ENCODE measurements around the gene PHACTR4.

Gene PHACTR4

GRCh38 chr1:28394136-28394535 lies 24.6 kb downstream of the PHACTR4 start:
- TF ChIP-seq CTCF (IDR thresholded peaks at IDR 0.05; ENCODE audit: low read depth, low read length, poor library complexity, severe bottlenecking) = no peak
- no peak for TF ChIP-seq EZH2phosphoT487 (IDR thresholded peaks at IDR 0.05; ENCODE audit: borderline replicate concordance, low read length)
- no peaks in the 10 kb centered on the region for H3K9me2 ChIP-seq (replicated peaks; ENCODE audit: control insufficient read depth, low read length)
- H3K4me3 ChIP-seq (ENCODE audit: low read length) = no peak overlapping the region
- no peaks in the 10 kb centered on the region for H3K36me3 ChIP-seq (ENCODE audit: control insufficient read depth, low read length)
- H3F3A ChIP-seq (ENCODE audit: control insufficient read depth, insufficient read depth) = no peaks in the 10 kb centered on the region
- H3K79me2 ChIP-seq (ENCODE audit: control insufficient read depth, low read length) = peaks cover 14% of the 10 kb centered on the region
- no peak overlapping the region for H3K4me2 ChIP-seq (ENCODE audit: low read length)
- H3K27me3 ChIP-seq (ENCODE audit: control insufficient read depth, low read length) = no peaks in the 10 kb centered on the region
- no peak overlapping the region for H3K27ac ChIP-seq (ENCODE audit: low read depth, low read length)
- H3K4me1 ChIP-seq (ENCODE audit: control insufficient read depth, low read length) = peaks cover under 1% of the 10 kb centered on the region; the same call in 1 of the 2 replicates
- no peaks in the 10 kb centered on the region for H3K9me3 ChIP-seq (ENCODE audit: control insufficient read depth, insufficient read depth, low read length)
- no peaks in the 10 kb centered on the region for H4K20me1 ChIP-seq (ENCODE audit: control insufficient read depth, insufficient read depth, low read depth, low read length)

- Histone ChIP-seq H3K4me2 (ENCODE audit: low read length) (no peak overlapping the region), H3F3A (ENCODE audit: control insufficient read depth, insufficient read depth) (no peaks in the 10 kb centered on the region), H3K36me3 (ENCODE audit: control insufficient read depth, low read length) (no peaks in the 10 kb centered on the region), H3K9me2 (replicated peaks; ENCODE audit: control insufficient read depth, low read length) (no peaks in the 10 kb centered on the region), H3K27me3 (ENCODE audit: control insufficient read depth, low read length) (no peaks in the 10 kb centered on the region), H4K20me1 (ENCODE audit: control insufficient read depth, insufficient read depth, low read depth, low read length) (no peaks in the 10 kb centered on the region), H3K27ac (ENCODE audit: low read depth, low read length) (no peak overlapping the region), H3K79me2 (ENCODE audit: control insufficient read depth, low read length) (peaks cover 6% of the 10 kb centered on the region), H3K9me3 (ENCODE audit: control insufficient read depth, insufficient read depth, low read length) (no peaks in the 10 kb centered on the region), H3K4me3 (ENCODE audit: low read length) (no peak overlapping the region), H3K4me1 (ENCODE audit: control insufficient read depth, low read length) (no peaks in the 10 kb centered on the region)
- TF ChIP-seq EZH2phosphoT487 (IDR thresholded peaks at IDR 0.05; ENCODE audit: borderline replicate concordance, low read length) (no peak), CTCF (IDR thresholded peaks at IDR 0.05; ENCODE audit: low read depth, low read length, poor library complexity, severe bottlenecking) (no peak)
Observed at GRCh38 chr1:28395181-28395580, 25.6 kb downstream of the PHACTR4 start.

GRCh38 chr1:28401760-28402159 lies 32.2 kb downstream of the PHACTR4 start:
- Histone ChIP-seq H3K27me3 (ENCODE audit: control insufficient read depth, low read length) (no peaks in the 10 kb centered on the region), H3K4me2 (ENCODE audit: low read length) (no peak overlapping the region), H3K9me3 (ENCODE audit: control insufficient read depth, insufficient read depth, low read length) (no peaks in the 10 kb centered on the region), H3K9me2 (replicated peaks; ENCODE audit: control insufficient read depth, low read length) (no peaks in the 10 kb centered on the region), H3K79me2 (ENCODE audit: control insufficient read depth, low read length) (peaks cover 12% of the 10 kb centered on the region), H4K20me1 (ENCODE audit: control insufficient read depth, insufficient read depth, low read depth, low read length) (no peaks in the 10 kb centered on the region), H3K4me1 (ENCODE audit: control insufficient read depth, low read length) (peaks cover 13% of the 10 kb centered on the region), H3K27ac (ENCODE audit: low read depth, low read length) (no peak overlapping the region), H3K4me3 (ENCODE audit: low read length) (no peak overlapping the region), H3F3A (ENCODE audit: control insufficient read depth, insufficient read depth) (no peaks in the 10 kb centered on the region), H3K36me3 (ENCODE audit: control insufficient read depth, low read length) (no peaks in the 10 kb centered on the region)
- TF ChIP-seq CTCF (IDR thresholded peaks at IDR 0.05; ENCODE audit: low read depth, low read length, poor library complexity, severe bottlenecking) (no peak), EZH2phosphoT487 (IDR thresholded peaks at IDR 0.05; ENCODE audit: borderline replicate concordance, low read length) (no peak)

All from DOHH2 (cell line).